ENCODE measurements around the gene MRPL52. TPM values are rescaled to one million over a fixed set of nuclear protein-coding genes. Genes with fewer than 3 reads are reported as not detected.

The MRPL52 gene
- total and polyA plus RNA-seq, 2 of the 13 experiments (the other 11 are each of a cell fraction or from before 2014, with no cell fraction given) = 118 to 329 TPM

- TF ChIP-seq ZNF646 (CRISPR knock-in tag; IDR thresholded peaks at IDR 0.05) (0 out of 2 replicates have a peak, but pooled peaks have one; percentile 30), KAT8 (CRISPR knock-in tag; IDR thresholded peaks at IDR 0.05) (no peak), HOXA3 (CRISPR knock-in tag; IDR thresholded peaks at IDR 0.05) (peak; percentile 50; the same call in 1 of the 2 replicates), ATF7 (IDR thresholded peaks at IDR 0.05) (no peak), ATF7 (CRISPR knock-in tag; IDR thresholded peaks at IDR 0.05) (0 out of 2 replicates have a peak, but pooled peaks have one; percentile 22), NFE2L2 (IDR thresholded peaks at IDR 0.05; ENCODE audit: low read length) (peak; percentile 49; the same call in 1 of the 2 replicates), HIVEP1 (CRISPR knock-in tag; IDR thresholded peaks at IDR 0.05) (0 out of 2 replicates have a peak, but pooled peaks have one; percentile 47), ZNF710 (CRISPR knock-in tag; IDR thresholded peaks at IDR 0.05; ENCODE audit: borderline replicate concordance) (peak; percentile 77; the same call in 1 of the 2 replicates), ETV5 (CRISPR knock-in tag; IDR thresholded peaks at IDR 0.05; ENCODE audit: borderline replicate concordance) (peak; percentile 28; the same call in 1 of the 2 replicates), DPF2 (CRISPR knock-in tag; IDR thresholded peaks at IDR 0.05; ENCODE audit: borderline replicate concordance, low read depth) (no peak)
Measured at GRCh38 chr14:22824711-22825359, 4.9 kb upstream of the MRPL52 start (continued).

All from HepG2 (cell line).